Astrocyte (in vitro differentiated cells and primary cell): ENCODE data around the gene RCOR1. TPM values are rescaled to one million over a fixed set of nuclear protein-coding genes. Genes with fewer than 3 reads are reported as not detected.

ENCODE experiments used
- DNase-seq: peaks from one replicate; pipeline ENCODE4 v3.0.0-alpha.2; 2010; ENCODE audit warnings: low read depth
- FAIRE-seq: peaks from 2 replicates; lab custom pipeline; 2011; peaks lifted over from hg19 to GRCh38; lab: Jason Lieb, UNC
- H2AFZ ChIP-seq: 2 replicates; pipeline ENCODE4 v1.6.0; 2012; ENCODE audit warnings: low read depth, low read length, inconsistent platforms
- H3K27ac ChIP-seq: 2 replicates; pipeline ENCODE4 v1.5.1; 2011; ENCODE audit warnings: low read depth, low read length, inconsistent platforms
- H3K27me3 ChIP-seq: 2 replicates; pipeline ENCODE4 v1.6.0; 2011; ENCODE audit warnings: low read length, inconsistent platforms; ENCODE audit not compliant: insufficient read depth
- H3K36me3 ChIP-seq: 2 replicates; pipeline ENCODE4 v1.5.1; 2011; ENCODE audit warnings: low read length, inconsistent platforms; ENCODE audit not compliant: insufficient read depth
- H3K4me1 ChIP-seq: 2 replicates; pipeline ENCODE4 v1.5.1; 2011; ENCODE audit warnings: low read length, inconsistent platforms; ENCODE audit not compliant: insufficient read depth
- H3K4me2 ChIP-seq: 2 replicates; pipeline ENCODE4 v1.6.0; 2012; ENCODE audit warnings: low read length, inconsistent platforms
- H3K4me3 ChIP-seq: 2 replicates; pipeline ENCODE4 v1.5.1; 2011; ENCODE audit warnings: low read depth, mild to moderate bottlenecking, low read length, inconsistent platforms; ENCODE audit not compliant: insufficient read depth
- H3K79me2 ChIP-seq: 2 replicates; pipeline ENCODE4 v1.6.0; 2012; ENCODE audit warnings: mild to moderate bottlenecking, low read length, inconsistent platforms; ENCODE audit not compliant: insufficient read depth
- H3K9ac ChIP-seq: 2 replicates; pipeline ENCODE4 v1.6.0; 2012; ENCODE audit warnings: mild to moderate bottlenecking, low read length, inconsistent platforms
- H3K9me3 ChIP-seq: 2 replicates; pipeline ENCODE4 v1.5.1; 2012; ENCODE audit warnings: low read depth, mild to moderate bottlenecking, low read length, inconsistent platforms; ENCODE audit not compliant: insufficient read depth
- H4K20me1 ChIP-seq: 2 replicates; pipeline ENCODE4 v1.6.0; 2012; ENCODE audit warnings: low read length, inconsistent platforms; ENCODE audit not compliant: insufficient read depth
- H3K27ac Mint-ChIP-seq: one replicate; pipeline ENCODE4 v1.8.0; 2021; ENCODE audit warnings: mild to moderate bottlenecking, mixed read lengths; ENCODE audit not compliant: unreplicated experiment
- H3K27me3 Mint-ChIP-seq: one replicate; pipeline ENCODE4 v1.8.0; 2021; ENCODE audit warnings: low read depth, mixed read lengths; ENCODE audit not compliant: unreplicated experiment
- H3K36me3 Mint-ChIP-seq: one replicate; pipeline ENCODE4 v1.8.0; 2021; ENCODE audit warnings: low read depth, mixed read lengths; ENCODE audit not compliant: unreplicated experiment
- H3K4me1 Mint-ChIP-seq: one replicate; pipeline ENCODE4 v1.8.0; 2021; ENCODE audit warnings: low read depth, mixed read lengths; ENCODE audit not compliant: unreplicated experiment
- H3K4me3 Mint-ChIP-seq: one replicate; pipeline ENCODE4 v1.8.0; 2021; ENCODE audit warnings: mild to moderate bottlenecking, moderate library complexity, mixed read lengths; ENCODE audit not compliant: unreplicated experiment
- H3K9me3 Mint-ChIP-seq: one replicate; pipeline ENCODE4 v1.8.0; 2021; ENCODE audit warnings: mild to moderate bottlenecking, mixed read lengths; ENCODE audit not compliant: unreplicated experiment
- EZH2 ChIP-seq: IDR thresholded peaks from 2 replicates; pipeline ENCODE4 v1.6.1; 2012; ENCODE audit warnings: mild to moderate bottlenecking, low read length, inconsistent platforms; ENCODE audit not compliant: insufficient read depth
- total RNA-seq: library from RNA; stranded (reverse); gene quantifications from 2 replicates; pipeline ENCODE4 v1.2.1, GENCODE V29; 2021
- TF ChIP-seq, protein P1 (sequence below): IDR thresholded peaks from 2 replicates; pipeline ENCODE4 v1.5.1; 2011; ENCODE audit warnings: low read depth, mild to moderate bottlenecking, inconsistent platforms, low read length, moderate library complexity; ENCODE audit not compliant: insufficient read depth

The RCOR1 gene
- total RNA-seq, 1 donor from 2014 or later = 31.0 TPM

DNA sequence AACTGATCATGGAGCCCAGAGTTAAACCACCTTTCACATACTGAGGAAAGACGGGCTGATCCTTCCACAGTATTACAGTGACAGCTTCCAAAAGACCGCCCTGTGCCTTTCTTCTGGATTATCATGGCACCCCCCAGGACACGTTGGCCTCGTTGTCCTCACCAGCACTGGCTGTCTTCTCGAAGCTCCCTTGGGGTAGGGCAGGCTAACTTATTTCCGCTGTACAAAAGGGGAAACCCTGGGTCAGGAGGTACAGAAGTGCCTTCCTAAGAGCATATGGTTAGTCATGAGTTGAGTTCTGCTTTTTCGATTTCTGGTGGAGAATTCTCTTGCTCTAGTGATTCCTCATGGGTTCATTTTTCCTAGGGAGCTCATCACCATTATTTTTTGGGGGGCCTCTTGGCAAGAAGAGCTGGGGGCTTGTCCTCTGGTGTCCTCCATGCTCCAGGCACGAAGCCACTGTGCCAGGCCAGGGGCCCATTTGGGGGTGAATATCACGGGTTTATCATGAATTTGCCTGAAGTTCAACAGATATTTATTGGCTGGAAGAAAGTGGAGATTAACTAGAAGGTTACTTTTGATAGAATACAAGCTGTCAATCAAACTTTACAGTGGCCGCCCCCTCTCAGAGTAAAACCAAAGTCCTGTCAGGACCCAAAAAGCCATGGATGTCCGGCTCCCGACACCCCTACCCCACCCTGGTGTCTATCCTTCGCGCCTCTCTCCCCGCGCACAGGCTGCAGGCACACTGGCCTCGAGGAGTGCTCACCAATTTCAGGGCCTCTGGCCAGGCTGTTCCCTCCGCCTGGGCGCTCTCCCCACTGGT is 176.0 kb downstream of the RCOR1 start:
- Mint-ChIP-seq H3K27me3 (peaks cover 14% of the 10 kb centered on the region), H3K4me1 (no peaks in the 10 kb centered on the region), H3K36me3 (peaks cover 2% of the 10 kb centered on the region), H3K9me3 (no peaks in the 10 kb centered on the region), H3K4me3 (no peak overlapping the region), H3K27ac (no peak overlapping the region)
- Histone ChIP-seq H3K9me3 (no peaks in the 10 kb centered on the region), H3K4me1 (no peaks in the 10 kb centered on the region), H3K27me3 (no peaks in the 10 kb centered on the region), H3K27ac (no peak overlapping the region), H3K36me3 (no peaks in the 10 kb centered on the region), H3K9ac (no peak overlapping the region), H4K20me1 (no peaks in the 10 kb centered on the region), H3K4me3 (no peak overlapping the region), H3K79me2 (no peaks in the 10 kb centered on the region), H3K4me2 (no peak overlapping the region), H2AFZ (no peak overlapping the region)
- no peak for TF ChIP-seq EZH2
- TF ChIP-seq, protein P1, sequence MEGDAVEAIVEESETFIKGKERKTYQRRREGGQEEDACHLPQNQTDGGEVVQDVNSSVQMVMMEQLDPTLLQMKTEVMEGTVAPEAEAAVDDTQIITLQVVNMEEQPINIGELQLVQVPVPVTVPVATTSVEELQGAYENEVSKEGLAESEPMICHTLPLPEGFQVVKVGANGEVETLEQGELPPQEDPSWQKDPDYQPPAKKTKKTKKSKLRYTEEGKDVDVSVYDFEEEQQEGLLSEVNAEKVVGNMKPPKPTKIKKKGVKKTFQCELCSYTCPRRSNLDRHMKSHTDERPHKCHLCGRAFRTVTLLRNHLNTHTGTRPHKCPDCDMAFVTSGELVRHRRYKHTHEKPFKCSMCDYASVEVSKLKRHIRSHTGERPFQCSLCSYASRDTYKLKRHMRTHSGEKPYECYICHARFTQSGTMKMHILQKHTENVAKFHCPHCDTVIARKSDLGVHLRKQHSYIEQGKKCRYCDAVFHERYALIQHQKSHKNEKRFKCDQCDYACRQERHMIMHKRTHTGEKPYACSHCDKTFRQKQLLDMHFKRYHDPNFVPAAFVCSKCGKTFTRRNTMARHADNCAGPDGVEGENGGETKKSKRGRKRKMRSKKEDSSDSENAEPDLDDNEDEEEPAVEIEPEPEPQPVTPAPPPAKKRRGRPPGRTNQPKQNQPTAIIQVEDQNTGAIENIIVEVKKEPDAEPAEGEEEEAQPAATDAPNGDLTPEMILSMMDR = no peak
- no peak for DNase-seq
- no peak for FAIRE-seq

GRCh38 chr14:102769049-102769327 is 176.5 kb downstream of the RCOR1 start:
- TF ChIP-seq, protein P1 = no peak
- TF ChIP-seq EZH2 = no peak

More at GRCh38 chr14:102769049-102769327, 176.5 kb downstream of the RCOR1 start:
- no peaks in the 10 kb centered on the region for H3K9me3 Mint-ChIP-seq
- Histone ChIP-seq H3K4me3 (no peak overlapping the region), H3K27ac (no peak overlapping the region), H3K36me3 (no peaks in the 10 kb centered on the region), H3K27me3 (no peaks in the 10 kb centered on the region), H3K9ac (no peak overlapping the region), H3K4me2 (no peak overlapping the region), H3K4me1 (no peaks in the 10 kb centered on the region), H3K9me3 (no peaks in the 10 kb centered on the region), H3K79me2 (no peaks in the 10 kb centered on the region), H2AFZ (no peak overlapping the region), H4K20me1 (no peaks in the 10 kb centered on the region)
- FAIRE-seq = no peak
- DNase-seq = no peak
- peaks cover 2% of the 10 kb centered on the region for H3K36me3 Mint-ChIP-seq
- peaks cover 14% of the 10 kb centered on the region for H3K27me3 Mint-ChIP-seq
- H3K4me1 Mint-ChIP-seq = no peaks in the 10 kb centered on the region
- no peak overlapping the region for H3K27ac Mint-ChIP-seq
- H3K4me3 Mint-ChIP-seq = no peak overlapping the region
